Endothelial cell (in vitro differentiated cells): Measurements from ENCODE around the gene CTRL. TPM values are rescaled to one million over a fixed set of nuclear protein-coding genes. Genes with fewer than 3 reads are reported as not detected.
"Not testable (repeated sequence)": the region's sequence is repeated elsewhere in the genome, so short reads cannot be mapped to it uniquely, and the experiment has no call there.

Source experiments
- DNase-seq: peaks from one replicate; pipeline ENCODE4 v3.0.0; 2021; ENCODE audit warnings: low spot score
- H3K27ac Mint-ChIP-seq: one replicate; pipeline ENCODE4 v1.8.0; 2021; ENCODE audit warnings: mixed read lengths, inconsistent platforms; ENCODE audit not compliant: unreplicated experiment
- H3K27me3 Mint-ChIP-seq: one replicate; pipeline ENCODE4 v1.8.0; 2021; ENCODE audit warnings: mild to moderate bottlenecking, moderate library complexity, mixed read lengths, inconsistent platforms; ENCODE audit not compliant: unreplicated experiment
- H3K36me3 Mint-ChIP-seq: one replicate; pipeline ENCODE4 v1.8.0; 2021; ENCODE audit warnings: mild to moderate bottlenecking, low read depth, mixed read lengths, inconsistent platforms; ENCODE audit not compliant: unreplicated experiment
- H3K4me1 Mint-ChIP-seq: one replicate; pipeline ENCODE4 v1.8.0; 2021; ENCODE audit warnings: mild to moderate bottlenecking, mixed read lengths, inconsistent platforms; ENCODE audit not compliant: unreplicated experiment
- H3K4me3 Mint-ChIP-seq: one replicate; pipeline ENCODE4 v1.8.0; 2021; ENCODE audit warnings: mild to moderate bottlenecking, mixed read lengths, inconsistent platforms; ENCODE audit not compliant: unreplicated experiment
- H3K9me3 Mint-ChIP-seq: one replicate; pipeline ENCODE4 v1.8.0; 2021; ENCODE audit warnings: mixed read lengths, inconsistent platforms; ENCODE audit not compliant: unreplicated experiment
- CTCF ChIP-seq: fragments of 200-600 bp; sonication (generic); IDR thresholded peaks from one replicate; pipeline ENCODE4 v1.5.0; 2021; ENCODE audit warnings: antibody characterized with exemption; ENCODE audit not compliant: unreplicated experiment
- total RNA-seq: library from RNA; stranded (reverse); fragmentation: NEBNext Ultra II Directional; extraction: Animal tissue kit (Norgen Biotek cat#: 25700); gene quantifications from one replicate; pipeline ENCODE4 v1.2.1, GENCODE V29; 2021; ENCODE audit not compliant: unreplicated experiment

CTRL gene
- total RNA-seq, 1 donor from 2014 or later = 0.56 TPM

- Mint-ChIP-seq H3K27ac (peak overlapping the region; percentile 65), H3K36me3 (peaks cover 44% of the 10 kb centered on the region), H3K27me3 (peaks cover 6% of the 10 kb centered on the region), H3K4me3 (peak overlapping the region; percentile 56), H3K9me3 (no peaks in the 10 kb centered on the region), H3K4me1 (peaks cover 5% of the 10 kb centered on the region)
- no peak for DNase-seq
- TF ChIP-seq CTCF = no peak
These were observed 14.4 kb downstream of the CTRL start for GRCh38 chr16:67917140-67917851.

GRCh38 chr16:67915831-67916723 is 15.6 kb downstream of the CTRL start:
- H3K4me1 Mint-ChIP-seq = no peaks in the 10 kb centered on the region
- H3K27me3 Mint-ChIP-seq = peaks cover 6% of the 10 kb centered on the region
- no peaks in the 10 kb centered on the region for H3K9me3 Mint-ChIP-seq
- DNase-seq = no peak
- no peak for TF ChIP-seq CTCF
- H3K4me3 Mint-ChIP-seq = peak overlapping the region; percentile 47
- peaks cover 44% of the 10 kb centered on the region for H3K36me3 Mint-ChIP-seq
- peak overlapping the region; percentile 48 for H3K27ac Mint-ChIP-seq

- not testable (repeated sequence) for H3K9me3 Mint-ChIP-seq, H3K4me1 Mint-ChIP-seq, H3K27me3 Mint-ChIP-seq, DNase-seq, H3K4me3 Mint-ChIP-seq
- Mint-ChIP-seq H3K27ac (peak overlapping the region; percentile 21), H3K36me3 (peaks cover 44% of the 10 kb centered on the region)
These were observed 16.2 kb downstream of the CTRL start for GRCh38 chr16:67915496-67915769.

- no peak overlapping the region for H3K27ac Mint-ChIP-seq
- H3K4me3 Mint-ChIP-seq = peak overlapping the region; percentile 0
- DNase-seq = no peak
- H3K27me3 Mint-ChIP-seq = peaks cover 6% of the 10 kb centered on the region
- H3K36me3 Mint-ChIP-seq = peaks cover 46% of the 10 kb centered on the region
- H3K9me3 Mint-ChIP-seq = no peaks in the 10 kb centered on the region
- H3K4me1 Mint-ChIP-seq = no peaks in the 10 kb centered on the region
- no peak for TF ChIP-seq CTCF
These were observed 16.7 kb downstream of the CTRL start for GRCh38 chr16:67914758-67915495.

- no peak for TF ChIP-seq CTCF
- peaks cover 4% of the 10 kb centered on the region for H3K4me1 Mint-ChIP-seq
- H3K27me3 Mint-ChIP-seq = no peaks in the 10 kb centered on the region
- no peaks in the 10 kb centered on the region for H3K9me3 Mint-ChIP-seq
- peaks cover 28% of the 10 kb centered on the region for H3K36me3 Mint-ChIP-seq
- no peak overlapping the region for H3K27ac Mint-ChIP-seq
- DNase-seq = no peak
- peak overlapping the region; percentile 43 for H3K4me3 Mint-ChIP-seq
These were observed 21.5 kb downstream of the CTRL start for GRCh38 chr16:67910158-67910557.
